IPS-18c (cell line): ENCODE data around the gene CEP76.

Experiments
- H3K4me3 ChIP-seq: 2 replicates; pipeline ENCODE4 v1.7.0; 2013; ENCODE audit warnings: low read depth, mild to moderate bottlenecking, low read length, moderate library complexity; ENCODE audit not compliant: insufficient read depth
- H3K9me3 ChIP-seq: one replicate; pipeline ENCODE4 v1.6.1; 2013; ENCODE audit warnings: mild to moderate bottlenecking, low read length, moderate library complexity; ENCODE audit not compliant: control insufficient read depth, insufficient read depth

CEP76 gene

GRCh38 chr18:12702221-12703095, at the start of gene CEP76, which contains the start of gene PSMG2:
Gene CEP76, minus strand, starts transcription at chr18:12702723. Its CDS starts 175 bp downstream, at chr18:12702548.
Gene PSMG2, plus strand, starts transcription at chr18:12703042. Its CDS starts 66 bp downstream, at chr18:12703108.
- H3K4me3 ChIP-seq: peak within 1 kb of the TSS; percentile 80
- H3K9me3 ChIP-seq: no peaks in the 10 kb centered on the region

GRCh38 chr18:12751891-12752290, 49.4 kb upstream of the CEP76 start:
- Histone ChIP-seq H3K4me3 (no peak overlapping the region), H3K9me3 (no peaks in the 10 kb centered on the region)

GRCh38 chr18:12751503-12751884, 49.0 kb upstream of the CEP76 start:
- H3K4me3 ChIP-seq: no peak overlapping the region
- no peaks in the 10 kb centered on the region for H3K9me3 ChIP-seq

- no peak overlapping the region for H3K4me3 ChIP-seq
- no peaks in the 10 kb centered on the region for H3K9me3 ChIP-seq
Observed at GRCh38 chr18:12750715-12751502, 48.4 kb upstream of the CEP76 start.

- H3K9me3 ChIP-seq: no peaks in the 10 kb centered on the region
- H3K4me3 ChIP-seq: no peak overlapping the region
Observed at GRCh38 chr18:12750076-12750714, 47.7 kb upstream of the CEP76 start.

GRCh38 chr18:12749121-12749520, 46.6 kb upstream of the CEP76 start:
- Histone ChIP-seq H3K9me3 (no peaks in the 10 kb centered on the region), H3K4me3 (no peak overlapping the region)

GRCh38 chr18:12748671-12749070, 46.1 kb upstream of the CEP76 start:
- Histone ChIP-seq H3K9me3 (no peaks in the 10 kb centered on the region), H3K4me3 (no peak overlapping the region)

- H3K9me3 ChIP-seq: no peaks in the 10 kb centered on the region
- H3K4me3 ChIP-seq: no peak overlapping the region
Observed at GRCh38 chr18:12747530-12748315, 45.2 kb upstream of the CEP76 start.

GRCh38 chr18:12745095-12745795, 42.7 kb upstream of the CEP76 start:
- H3K9me3 ChIP-seq: no peaks in the 10 kb centered on the region
- no peak overlapping the region for H3K4me3 ChIP-seq

GRCh38 chr18:12744103-12744502, 41.6 kb upstream of the CEP76 start:
- no peaks in the 10 kb centered on the region for H3K9me3 ChIP-seq

GRCh38 chr18:12742453-12742852, 39.9 kb upstream of the CEP76 start:
- no peak overlapping the region for H3K4me3 ChIP-seq
- no peaks in the 10 kb centered on the region for H3K9me3 ChIP-seq

More at GRCh38 chr18:12744103-12744502, 41.6 kb upstream of the CEP76 start:
- H3K4me3 ChIP-seq: no peak overlapping the region

GRCh38 chr18:12741351-12741750, 38.8 kb upstream of the CEP76 start:
- Histone ChIP-seq H3K9me3 (no peaks in the 10 kb centered on the region), H3K4me3 (no peak overlapping the region)

GRCh38 chr18:12737243-12737902, 34.9 kb upstream of the CEP76 start:
- Histone ChIP-seq H3K9me3 (no peaks in the 10 kb centered on the region), H3K4me3 (no peak overlapping the region)

GRCh38 chr18:12726774-12727550, 24.4 kb upstream of the CEP76 start:
- H3K4me3 ChIP-seq: no peak overlapping the region
- no peaks in the 10 kb centered on the region for H3K9me3 ChIP-seq

- H3K4me3 ChIP-seq: no peak overlapping the region
- no peaks in the 10 kb centered on the region for H3K9me3 ChIP-seq
Observed at GRCh38 chr18:12726331-12726730, 23.8 kb upstream of the CEP76 start.
